B cell (primary cell): ENCODE data around the gene BCS1L. TPM values are rescaled to one million over a fixed set of nuclear protein-coding genes. Genes with fewer than 3 reads are reported as not detected.
A peak's percentile ranks its signal among the peaks of the same experiment; 100 is the strongest.

Experiments used
- ATAC-seq: fragments of 200-7000 bp; cut with Tn5 transposase; one replicate; pipeline ENCODE4 v1.10.0; 2021; ENCODE audit warnings: low read depth, mild to moderate bottlenecking, moderate number of reproducible peaks, moderate library complexity
- CTCF ChIA-PET: fragments of 350-600 bp; sonication (Branson Sonifier 250); formaldehyde crosslinking; loops from one replicate; lab custom pipeline; 2021; ENCODE audit warnings: antibody characterized with exemption, inconsistent platforms; lab: Charles Lee
- POLR2A ChIA-PET: fragments of 350-600 bp; sonication (Branson Sonifier 250); formaldehyde crosslinking; loops from one replicate; lab custom pipeline; 2021; ENCODE audit warnings: antibody characterized with exemption; lab: Charles Lee
- DNase-seq: peaks from one replicate; pipeline ENCODE4 v3.0.0; 2013
- H2AFZ ChIP-seq: 2 replicates; pipeline ENCODE4 v1.6.1; 2012; ENCODE audit warnings: mild to moderate bottlenecking, low read depth, low read length; ENCODE audit not compliant: insufficient read depth, poor library complexity, severe bottlenecking
- H3K27ac ChIP-seq, 2 donors: 1 replicate in 1 of 2; 2 replicates in 1 of 2; pipeline ENCODE4 v1.5.1; 2012 to 2013; ENCODE audit warnings: low read length in 2 of 2, mild to moderate bottlenecking in 2 of 2, moderate library complexity in 1 of 2
- H3K27me3 ChIP-seq, 4 experiments: fragments of 200-600 bp in 1 of 4; sonication (generic) in 1 of 4; replicated peaks in 1 of 4; 1 replicate in 2 of 4; 2 replicates in 2 of 4; pipeline versions ENCODE4 v1.6.1 to v1.7.0; 2013 to 2016; ENCODE audit warnings: low read length in 3 of 4, mild to moderate bottlenecking in 2 of 4, mixed read lengths in 1 of 4, moderate library complexity in 1 of 4; ENCODE audit not compliant: insufficient read depth in 4 of 4, control insufficient read depth in 3 of 4; ENCODE audit errors: control extremely low read depth in 1 of 4
- H3K36me3 ChIP-seq, 2 experiments: replicated peaks in 1 of 2; 1 replicate in 1 of 2; 2 replicates in 1 of 2; pipeline versions ENCODE4 v1.6.1 to v1.7.1; 2013; ENCODE audit warnings: low read length in 1 of 2; ENCODE audit not compliant: insufficient read depth in 2 of 2, control insufficient read depth in 1 of 2; ENCODE audit errors: control extremely low read depth in 1 of 2, extremely low read depth in 1 of 2
- H3K4me1 ChIP-seq, 2 donors: fragments of 200-600 bp in 1 of 2; sonication (generic) in 1 of 2; 1 replicate in 1 of 2; 2 replicates in 1 of 2; pipeline versions ENCODE4 v1.5.1 to v1.6.1; 2013 to 2017; ENCODE audit warnings: low read length in 2 of 2; ENCODE audit not compliant: control insufficient read depth in 2 of 2, insufficient read depth in 2 of 2
- H3K4me2 ChIP-seq: replicated peaks from 2 replicates; pipeline ENCODE3; 2012; ENCODE audit warnings: mild to moderate bottlenecking, low read depth, low read length; ENCODE audit not compliant: poor library complexity, severe bottlenecking
- H3K4me3 ChIP-seq, 5 experiments: fragments of 200-600 bp in 1 of 5; sonication (generic) in 1 of 5; 1 replicate in 3 of 5; 2 replicates in 2 of 5; pipeline versions ENCODE4 v1.5.1 to v1.7.0; 2011 to 2016; ENCODE audit warnings: low read length in 4 of 5, mild to moderate bottlenecking in 4 of 5, low read depth in 2 of 5, control low read depth in 1 of 5, moderate library complexity in 1 of 5; ENCODE audit not compliant: insufficient read depth in 1 of 5; ENCODE audit errors: control extremely low read depth in 1 of 5, extremely low read depth in 1 of 5
- H3K79me2 ChIP-seq: fragments of 200-600 bp; sonication (generic); one replicate; pipeline ENCODE4 v1.6.0; 2016; ENCODE audit warnings: low read length; ENCODE audit not compliant: control insufficient read depth, insufficient read depth
- H3K9ac ChIP-seq: fragments of 200-600 bp; sonication (generic); 2 replicates; pipeline ENCODE4 v1.6.1; 2017; ENCODE audit warnings: mild to moderate bottlenecking, low read length, moderate library complexity
- H3K9me3 ChIP-seq, 3 donors: one replicate each; pipeline versions ENCODE4 v1.6.1 to v1.7.1; 2013; ENCODE audit warnings: low read length in 2 of 3; ENCODE audit not compliant: control insufficient read depth in 2 of 3, insufficient read depth in 1 of 3; ENCODE audit errors: control extremely low read depth in 1 of 3
- H4K20me1 ChIP-seq: 2 replicates; pipeline ENCODE4 v1.6.0; 2012; ENCODE audit warnings: mild to moderate bottlenecking, low read length; ENCODE audit not compliant: insufficient read depth, control insufficient read depth, poor library complexity, severe bottlenecking
- H3K27ac Mint-ChIP-seq: one replicate; pipeline ENCODE4 v1.8.0; 2021; ENCODE audit warnings: mixed read lengths
- H3K27me3 Mint-ChIP-seq: one replicate; pipeline ENCODE4 v1.8.0; 2021; ENCODE audit warnings: mixed read lengths
- H3K4me1 Mint-ChIP-seq: one replicate; pipeline ENCODE4 v1.8.0; 2021; ENCODE audit warnings: mixed read lengths
- H3K4me3 Mint-ChIP-seq: one replicate; pipeline ENCODE4 v1.8.0; 2021; ENCODE audit warnings: mixed read lengths
- H3K9me3 Mint-ChIP-seq: one replicate; pipeline ENCODE4 v1.8.0; 2022; ENCODE audit warnings: mixed read lengths; ENCODE audit not compliant: insufficient read depth
- CTCF ChIP-seq: fragments of 200-600 bp; IDR thresholded peaks from one replicate; pipeline ENCODE4 v1.8.0; 2022; ENCODE audit warnings: antibody characterized with exemption, mild to moderate bottlenecking
- EZH2 ChIP-seq: IDR thresholded peaks from 2 replicates; pipeline ENCODE4 v1.6.1; 2012; ENCODE audit warnings: borderline replicate concordance, low read depth, mild to moderate bottlenecking, moderate library complexity, low read length; ENCODE audit not compliant: insufficient read depth, poor library complexity, severe bottlenecking
- WGBS: methylation state at CpG from one replicate; pipeline ENCODE4 v1.1.5; 2013; ENCODE audit warnings: missing lambda C conversion rate; ENCODE audit not compliant: insufficient coverage; 5-methylcytosine and 5-hydroxymethylcytosine counted together
- intact Hi-C: fragments of 100-400 bp; cut with micrococcal nuclease; formaldehyde crosslinking; loops from one replicate; pipeline ENCODE4 v1.10.0; 2022
- polyA plus RNA-seq: library from polyadenylated mRNA; depleted of rRNA; stranded (reverse); fragments of >200 nt; gene quantifications from 2 replicates; pipeline ENCODE4 v1.2.3, GENCODE V29; 2012
- total RNA-seq, 2 donors: library from RNA; stranded (reverse); fragments of 120-200 nt in 1 of 2; gene quantifications; 1 replicate in 1 of 2; 2 replicates in 1 of 2; pipeline versions ENCODE4 v1.2.3 to v1.2.4, GENCODE V29; 2013 to 2022

BCS1L gene
- total and polyA plus RNA-seq, 2 donors (not counting 1 experiment from before 2014, with no cell fraction given): 56.1 to 104 TPM

- intact Hi-C loops: loop anchor here (1.0 kb wide), 1 partner anchor 242 kb away; no protein-coding TSS in a partner anchor
- Mint-ChIP-seq H3K9me3 (no peaks in the 10 kb centered on the region), H3K4me1 (peaks cover 6% of the 10 kb centered on the region), H3K27ac (no peak overlapping the region), H3K27me3 (no peaks in the 10 kb centered on the region), H3K4me3 (no peak overlapping the region)
- no peak overlapping the region for H3K9ac ChIP-seq
- no peak for DNase-seq
- no peak overlapping the region for H2AFZ ChIP-seq
- no peak for ATAC-seq
- H3K36me3 ChIP-seq: peaks cover 29 to 84% of the 10 kb centered on the region in 2 experiments
- H3K27me3 ChIP-seq: no peaks in the 10 kb centered on the region
- POLR2A ChIA-PET: no interaction called here
- H3K27ac ChIP-seq: no peak overlapping the region
- peaks cover 21% of the 10 kb centered on the region for H3K79me2 ChIP-seq
- CTCF ChIA-PET: interaction anchor here (1.0 to 4.4 kb wide), 8 partner anchors 9 to 347 kb away, joined by 3 to 39 read pairs (median 3); partner anchors contain the start of genes BCS1L and ZNF142
- peaks cover 12% of the 10 kb centered on the region for H4K20me1 ChIP-seq
- no peak overlapping the region for H3K4me3 ChIP-seq
- no peaks in the 10 kb centered on the region for H3K9me3 ChIP-seq
- no peak overlapping the region for H3K4me2 ChIP-seq
- peak; percentile 28 for TF ChIP-seq CTCF
- no peak for TF ChIP-seq EZH2
- 97% methylated on average over 11 of the region's 11 CpGs for WGBS
- peaks cover 3 to 5% of the 10 kb centered on the region in 2 donors for H3K4me1 ChIP-seq
Measured at GRCh38 chr2:218648787-218649100, 10.7 kb upstream of the BCS1L start.

DNA sequence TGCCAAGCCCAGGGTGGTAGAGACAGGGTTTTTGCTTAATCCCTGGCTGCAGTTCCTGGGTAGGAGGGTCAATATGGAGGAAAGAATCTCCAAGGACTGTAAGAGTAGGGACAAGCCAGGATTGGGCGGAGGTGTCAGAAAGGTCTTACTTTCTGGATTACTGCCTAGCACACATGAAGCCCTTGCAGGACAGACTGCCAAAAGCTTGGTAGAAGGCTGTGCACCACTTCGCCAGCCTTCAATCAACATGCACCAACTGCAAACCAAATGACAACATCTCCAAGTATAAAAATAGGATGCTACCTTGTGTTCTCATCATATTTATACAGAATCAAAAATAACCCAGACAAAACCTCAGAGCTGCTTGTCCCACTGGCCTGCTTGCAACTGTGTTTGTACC is 3.7 kb upstream of the BCS1L start:
- peaks cover 7% of the 10 kb centered on the region for H4K20me1 ChIP-seq
- CTCF ChIA-PET: interaction anchor here (0.7 to 1.0 kb wide), 2 partner anchors 196 to 415 kb away, joined by 3 to 5 read pairs; no protein-coding TSS in a partner anchor
- H3K9me3 Mint-ChIP-seq: no peaks in the 10 kb centered on the region
- no peaks in the 10 kb centered on the region for H3K9me3 ChIP-seq
- H3K27ac Mint-ChIP-seq: no peak overlapping the region
- H3K4me3 Mint-ChIP-seq: no peak overlapping the region
- H3K4me1 ChIP-seq: peaks cover 12 to 16% of the 10 kb centered on the region in 2 donors
- H3K4me1 Mint-ChIP-seq: peaks cover 26% of the 10 kb centered on the region
- no peak overlapping the region for H3K4me3 ChIP-seq
- no peak for DNase-seq
- no CpG with 5 or more reads among the region's 2 CpGs for WGBS
- intact Hi-C loops: loop anchor here (5.0 kb wide), 1 partner anchor 242 kb away; no protein-coding TSS in a partner anchor
- H2AFZ ChIP-seq: no peak overlapping the region
- POLR2A ChIA-PET: no interaction called here
- no peak overlapping the region for H3K4me2 ChIP-seq
- H3K79me2 ChIP-seq: peaks cover 49% of the 10 kb centered on the region
- H3K27ac ChIP-seq: no peak overlapping the region
- H3K9ac ChIP-seq: no peak overlapping the region
- H3K27me3 ChIP-seq: no peaks in the 10 kb centered on the region
- no peaks in the 10 kb centered on the region for H3K27me3 Mint-ChIP-seq
- no peak for TF ChIP-seq CTCF
- no peak for TF ChIP-seq EZH2
- ATAC-seq: no peak
- H3K36me3 ChIP-seq: peaks cover 8 to 56% of the 10 kb centered on the region in 2 experiments
